ENCODE measurements around the gene PLBD2. TPM values are rescaled to one million over a fixed set of nuclear protein-coding genes. Genes with fewer than 3 reads are reported as not detected.
"Not testable (repeated sequence)": the region's sequence is repeated elsewhere in the genome, so short reads cannot be mapped to it uniquely, and the experiment has no call there.

The PLBD2 gene
- total RNA-seq, 1 donor from 2014 or later: 4.9 TPM

GRCh38 chr12:113348849-113349536 is 9.4 kb upstream of the PLBD2 start:
- Mint-ChIP-seq H3K4me3 (no peak overlapping the region), H3K4me1 (peaks cover 8% of the 10 kb centered on the region), H3K27me3 (ENCODE audit: insufficient read depth, low read depth) (peaks cover 13% of the 10 kb centered on the region), H3K27ac (no peak overlapping the region), H3K9me3 (no peaks in the 10 kb centered on the region), H3K36me3 (no peaks in the 10 kb centered on the region)
- Histone ChIP-seq H3K4me2 (no peak overlapping the region), H3K9me3 (ENCODE audit: low read depth) (no peaks in the 10 kb centered on the region), H4K20me1 (ENCODE audit: low read depth) (no peaks in the 10 kb centered on the region), H3K9ac (no peak overlapping the region), H3K79me2 (ENCODE audit: low read depth) (no peaks in the 10 kb centered on the region), H3K36me3 (no peaks in the 10 kb centered on the region), H3K4me1 (no peaks in the 10 kb centered on the region), H3K4me3 (no peak overlapping the region), H3K27me3 (no peaks in the 10 kb centered on the region), H3K27ac (no peak overlapping the region), H3F3A (ENCODE audit: low read depth) (no peaks in the 10 kb centered on the region), H2AFZ (replicated peaks) (peak overlapping the region; percentile 26)
- TF ChIP-seq EZH2 (IDR thresholded peaks at IDR 0.05) (no peak), EZH2phosphoT487 (IDR thresholded peaks at IDR 0.05) (no peak)
- TF ChIP-seq, protein P1, sequence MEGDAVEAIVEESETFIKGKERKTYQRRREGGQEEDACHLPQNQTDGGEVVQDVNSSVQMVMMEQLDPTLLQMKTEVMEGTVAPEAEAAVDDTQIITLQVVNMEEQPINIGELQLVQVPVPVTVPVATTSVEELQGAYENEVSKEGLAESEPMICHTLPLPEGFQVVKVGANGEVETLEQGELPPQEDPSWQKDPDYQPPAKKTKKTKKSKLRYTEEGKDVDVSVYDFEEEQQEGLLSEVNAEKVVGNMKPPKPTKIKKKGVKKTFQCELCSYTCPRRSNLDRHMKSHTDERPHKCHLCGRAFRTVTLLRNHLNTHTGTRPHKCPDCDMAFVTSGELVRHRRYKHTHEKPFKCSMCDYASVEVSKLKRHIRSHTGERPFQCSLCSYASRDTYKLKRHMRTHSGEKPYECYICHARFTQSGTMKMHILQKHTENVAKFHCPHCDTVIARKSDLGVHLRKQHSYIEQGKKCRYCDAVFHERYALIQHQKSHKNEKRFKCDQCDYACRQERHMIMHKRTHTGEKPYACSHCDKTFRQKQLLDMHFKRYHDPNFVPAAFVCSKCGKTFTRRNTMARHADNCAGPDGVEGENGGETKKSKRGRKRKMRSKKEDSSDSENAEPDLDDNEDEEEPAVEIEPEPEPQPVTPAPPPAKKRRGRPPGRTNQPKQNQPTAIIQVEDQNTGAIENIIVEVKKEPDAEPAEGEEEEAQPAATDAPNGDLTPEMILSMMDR (IDR thresholded peaks at IDR 0.05): no peak
- DNase-seq (ENCODE audit: low spot score): peak; percentile 24

- Histone ChIP-seq H3K4me1 (no peaks in the 10 kb centered on the region), H3K79me2 (ENCODE audit: low read depth) (no peaks in the 10 kb centered on the region), H3K4me2 (no peak overlapping the region), H4K20me1 (ENCODE audit: low read depth) (no peaks in the 10 kb centered on the region), H3K9me3 (ENCODE audit: low read depth) (no peaks in the 10 kb centered on the region), H3K4me3 (no peak overlapping the region), H3K27me3 (no peaks in the 10 kb centered on the region), H3K27ac (no peak overlapping the region), H3K9ac (no peak overlapping the region), H2AFZ (replicated peaks) (no peak overlapping the region), H3F3A (ENCODE audit: low read depth) (no peaks in the 10 kb centered on the region), H3K36me3 (no peaks in the 10 kb centered on the region)
- H3K4me1 Mint-ChIP-seq: peaks cover 8% of the 10 kb centered on the region
- H3K36me3 Mint-ChIP-seq: no peaks in the 10 kb centered on the region
- DNase-seq (ENCODE audit: low spot score): no peak
- no peak overlapping the region for H3K4me3 Mint-ChIP-seq
- H3K27me3 Mint-ChIP-seq (ENCODE audit: insufficient read depth, low read depth): peaks cover 16% of the 10 kb centered on the region
- H3K27ac Mint-ChIP-seq: no peak overlapping the region
- H3K9me3 Mint-ChIP-seq: no peaks in the 10 kb centered on the region
- TF ChIP-seq EZH2phosphoT487 (IDR thresholded peaks at IDR 0.05) (no peak), EZH2 (IDR thresholded peaks at IDR 0.05) (no peak)
- TF ChIP-seq, protein P1 (IDR thresholded peaks at IDR 0.05): no peak
Measured at GRCh38 chr12:113351089-113351488, 7.3 kb upstream of the PLBD2 start.

GRCh38 chr12:113354192-113354591 is 4.2 kb upstream of the PLBD2 start:
- H3K79me2 ChIP-seq (ENCODE audit: low read depth); H3K9me3 Mint-ChIP-seq; H3K4me1 ChIP-seq; H3K27ac Mint-ChIP-seq; H3K4me3 ChIP-seq; H3K4me2 ChIP-seq; H3K9ac ChIP-seq; H3K9me3 ChIP-seq (ENCODE audit: low read depth); H2AFZ ChIP-seq (replicated peaks); H3K36me3 Mint-ChIP-seq; H3K27me3 ChIP-seq; H3K4me1 Mint-ChIP-seq; H4K20me1 ChIP-seq (ENCODE audit: low read depth); H3K36me3 ChIP-seq; DNase-seq (ENCODE audit: low spot score); H3K4me3 Mint-ChIP-seq; H3K27ac ChIP-seq: not testable (repeated sequence)
- peaks cover 11% of the 10 kb centered on the region for H3K27me3 Mint-ChIP-seq (ENCODE audit: insufficient read depth, low read depth)
- peaks cover 11% of the 10 kb centered on the region for H3F3A ChIP-seq (ENCODE audit: low read depth)

DNA sequence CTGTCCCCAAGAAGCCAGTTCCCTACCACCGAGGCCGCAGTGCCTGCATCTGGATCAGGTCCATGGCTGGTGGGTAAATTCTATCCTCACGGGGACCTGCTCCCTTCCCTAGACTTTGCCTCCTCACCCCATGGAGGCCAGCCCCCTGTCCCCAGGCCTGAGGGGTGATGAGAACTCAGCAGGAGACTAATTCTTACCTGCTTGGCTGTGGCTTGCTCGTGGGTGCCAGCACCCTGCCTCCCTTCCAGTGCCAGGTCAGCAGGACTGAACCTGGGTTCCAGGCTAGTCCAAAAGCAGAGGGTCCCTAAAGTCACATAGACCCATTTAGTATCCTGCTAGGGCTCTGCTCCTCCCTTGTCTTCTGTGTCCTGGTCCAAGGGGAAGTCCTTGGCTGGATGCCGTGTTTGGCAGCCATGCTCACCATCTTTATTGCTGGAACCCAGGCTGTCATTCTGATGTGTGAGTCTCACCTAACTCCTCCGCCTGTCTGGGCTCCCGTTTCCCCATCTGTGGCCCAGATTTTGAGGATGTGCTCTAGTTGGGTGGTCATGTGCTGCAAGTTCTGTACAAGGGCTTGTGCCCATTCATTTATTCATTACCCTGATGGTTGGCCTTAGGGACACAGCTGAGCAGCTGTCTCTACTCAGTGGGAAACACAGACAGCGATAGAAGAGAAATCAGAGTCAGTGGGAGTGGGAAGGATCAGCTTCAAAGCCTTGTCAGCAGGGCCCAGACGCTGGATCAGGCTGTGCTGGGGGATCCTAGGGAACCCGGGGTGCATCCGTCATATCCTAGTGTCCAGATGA is 949 bp downstream of the PLBD2 start:
- Histone ChIP-seq H3K4me2 (peak overlapping the region; percentile 79), H3K27me3 (no peaks in the 10 kb centered on the region), H3K9me3 (ENCODE audit: low read depth) (no peaks in the 10 kb centered on the region), H3K36me3 (no peaks in the 10 kb centered on the region), H3K9ac (peak overlapping the region; percentile 43), H4K20me1 (ENCODE audit: low read depth) (peaks cover 19% of the 10 kb centered on the region), H3F3A (ENCODE audit: low read depth) (peaks cover 15% of the 10 kb centered on the region), H3K4me1 (peaks cover 7% of the 10 kb centered on the region), H3K79me2 (ENCODE audit: low read depth) (peaks cover 12% of the 10 kb centered on the region), H3K4me3 (peak overlapping the region; percentile 76), H3K27ac (no peak overlapping the region), H2AFZ (replicated peaks) (no peak overlapping the region)
- no peak for TF ChIP-seq EZH2 (IDR thresholded peaks at IDR 0.05)
- TF ChIP-seq EZH2phosphoT487 (IDR thresholded peaks at IDR 0.05): no peak
- TF ChIP-seq, protein P1 (IDR thresholded peaks at IDR 0.05): no peak
- H3K27me3 Mint-ChIP-seq (ENCODE audit: insufficient read depth, low read depth): peaks cover 2% of the 10 kb centered on the region
- no peak for DNase-seq (ENCODE audit: low spot score)
- no peak overlapping the region for H3K27ac Mint-ChIP-seq
- no peaks in the 10 kb centered on the region for H3K36me3 Mint-ChIP-seq
- peak overlapping the region; percentile 84 for H3K4me3 Mint-ChIP-seq
- H3K9me3 Mint-ChIP-seq: no peaks in the 10 kb centered on the region
- peaks cover 11% of the 10 kb centered on the region for H3K4me1 Mint-ChIP-seq

All from neural progenitor cell (in vitro differentiated cells).